GM12864 (cell line): ENCODE results near the gene TRIM40.

Experiments
- DNase-seq: peaks from one replicate; pipeline ENCODE4 v3.0.0-alpha.2; 2011; ENCODE audit warnings: low read depth
- H3K4me3 ChIP-seq: 2 replicates; pipeline ENCODE4 v1.5.1; 2011; ENCODE audit warnings: mild to moderate bottlenecking, low read depth, low read length, control low read depth
- TF ChIP-seq, protein P1 (sequence below): IDR thresholded peaks from 2 replicates; pipeline ENCODE4 v1.5.1; 2011; ENCODE audit warnings: low read depth, mild to moderate bottlenecking, moderate library complexity, low read length, control low read depth, inconsistent platforms; ENCODE audit errors: missing control alignments

The TRIM40 gene

GRCh38 chr6:30194797-30195690 lies 59.1 kb downstream of the TRIM40 start:
- DNase-seq = no peak
- TF ChIP-seq, protein P1, sequence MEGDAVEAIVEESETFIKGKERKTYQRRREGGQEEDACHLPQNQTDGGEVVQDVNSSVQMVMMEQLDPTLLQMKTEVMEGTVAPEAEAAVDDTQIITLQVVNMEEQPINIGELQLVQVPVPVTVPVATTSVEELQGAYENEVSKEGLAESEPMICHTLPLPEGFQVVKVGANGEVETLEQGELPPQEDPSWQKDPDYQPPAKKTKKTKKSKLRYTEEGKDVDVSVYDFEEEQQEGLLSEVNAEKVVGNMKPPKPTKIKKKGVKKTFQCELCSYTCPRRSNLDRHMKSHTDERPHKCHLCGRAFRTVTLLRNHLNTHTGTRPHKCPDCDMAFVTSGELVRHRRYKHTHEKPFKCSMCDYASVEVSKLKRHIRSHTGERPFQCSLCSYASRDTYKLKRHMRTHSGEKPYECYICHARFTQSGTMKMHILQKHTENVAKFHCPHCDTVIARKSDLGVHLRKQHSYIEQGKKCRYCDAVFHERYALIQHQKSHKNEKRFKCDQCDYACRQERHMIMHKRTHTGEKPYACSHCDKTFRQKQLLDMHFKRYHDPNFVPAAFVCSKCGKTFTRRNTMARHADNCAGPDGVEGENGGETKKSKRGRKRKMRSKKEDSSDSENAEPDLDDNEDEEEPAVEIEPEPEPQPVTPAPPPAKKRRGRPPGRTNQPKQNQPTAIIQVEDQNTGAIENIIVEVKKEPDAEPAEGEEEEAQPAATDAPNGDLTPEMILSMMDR = no peak
- no peak overlapping the region for H3K4me3 ChIP-seq

DNA sequence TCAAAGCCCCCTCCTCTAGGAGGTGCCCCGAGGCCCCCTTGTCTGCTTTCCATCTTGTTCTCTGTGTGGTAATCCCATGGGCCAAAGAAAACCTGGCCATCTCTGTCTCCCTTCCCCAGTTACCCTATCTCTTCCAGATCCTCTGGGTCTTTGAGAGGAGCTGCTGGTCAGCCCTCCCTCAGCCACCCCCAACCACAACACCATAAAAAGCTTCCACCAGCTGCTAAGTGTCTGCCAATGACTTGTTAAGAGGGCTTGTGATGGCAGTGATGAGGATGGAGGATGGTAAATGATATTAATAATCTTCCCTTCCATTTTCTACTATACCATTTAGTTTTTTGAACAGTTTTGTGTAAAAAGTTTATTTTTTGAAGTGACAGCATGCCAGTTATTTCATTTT lies 60.0 kb downstream of the TRIM40 start:
- no peak overlapping the region for H3K4me3 ChIP-seq
- no peak for DNase-seq
- TF ChIP-seq, protein P1 = no peak

DNA sequence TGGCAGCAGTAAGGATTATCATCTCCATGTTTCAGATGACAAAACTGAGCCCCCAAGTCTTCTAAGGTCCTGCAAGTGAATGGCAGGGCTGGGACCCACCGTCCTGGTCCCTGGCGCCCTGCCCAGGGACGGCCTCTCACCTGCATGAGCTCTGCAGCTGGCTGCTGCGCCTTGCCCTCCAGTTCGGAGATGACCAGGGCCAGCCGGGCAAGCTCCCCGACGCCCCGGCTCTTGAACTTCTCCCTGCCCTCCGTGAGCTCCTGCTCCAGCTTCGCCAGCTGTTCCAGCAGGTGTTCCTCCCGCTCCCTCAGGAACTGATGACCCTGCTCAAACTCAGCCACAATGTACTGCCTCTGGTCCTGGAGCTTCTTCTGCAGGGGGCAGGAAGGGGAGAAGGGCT lies 60.4 kb downstream of the TRIM40 start:
- TF ChIP-seq, protein P1 = no peak
- DNase-seq = no peak
- H3K4me3 ChIP-seq = no peak overlapping the region
